Measurements from ENCODE around the gene ANKS1A.

Gene ANKS1A

DNA sequence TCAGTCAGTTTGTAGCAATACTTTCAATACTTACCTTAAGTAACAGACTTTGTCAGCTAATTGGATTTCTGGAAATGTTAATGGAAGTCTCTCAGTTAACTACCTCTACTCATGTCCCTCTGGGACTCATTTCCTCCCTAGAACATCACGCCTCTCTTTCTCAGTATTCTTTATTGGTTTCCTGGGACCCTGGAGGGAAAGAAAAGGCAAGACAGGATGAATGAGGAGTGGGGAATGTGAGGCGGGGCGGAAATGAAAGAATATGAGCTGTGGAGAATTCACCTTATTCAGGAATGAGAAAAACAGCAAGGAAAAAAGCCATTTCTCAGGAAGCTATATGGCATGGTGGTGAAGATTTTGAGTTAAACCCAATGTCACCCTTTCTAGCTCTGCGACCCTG, 62.7 kb downstream of the ANKS1A start:
- no peak overlapping the region for H3K4me3 ChIP-seq (ENCODE audit: low read depth, low read length)

GRCh38 chr6:34953061-34954025, 64.3 kb downstream of the ANKS1A start:
- no peak overlapping the region for H3K4me3 ChIP-seq (ENCODE audit: low read depth, low read length)

- no peak overlapping the region for H3K4me3 ChIP-seq (ENCODE audit: low read depth, low read length)
Observed at GRCh38 chr6:34955442-34955841, 66.4 kb downstream of the ANKS1A start.

- no peak overlapping the region for H3K4me3 ChIP-seq (ENCODE audit: low read depth, low read length)
Observed at GRCh38 chr6:34957231-34957783, 68.3 kb downstream of the ANKS1A start.

DNA sequence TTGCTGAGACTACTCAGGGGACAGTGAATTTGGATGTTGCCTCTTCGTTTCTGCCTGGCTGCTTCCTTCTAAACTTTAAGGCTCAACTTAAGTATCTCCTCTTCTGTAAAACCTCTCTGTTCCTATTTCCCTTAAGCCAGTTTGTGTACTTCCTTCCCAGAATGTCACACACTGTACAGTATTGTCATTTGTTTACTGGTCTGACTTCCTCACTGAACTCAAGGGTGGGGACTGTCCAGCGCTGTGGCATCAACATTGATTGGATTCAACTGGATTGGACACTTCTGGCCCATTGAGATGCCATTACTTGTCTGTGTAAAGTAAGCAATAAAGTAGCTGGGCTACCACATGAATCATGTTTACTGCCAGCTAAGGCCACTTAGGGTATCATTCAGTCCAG, 69.7 kb downstream of the ANKS1A start:
- H3K4me3 ChIP-seq (ENCODE audit: low read depth, low read length), result no peak overlapping the region

- no peak overlapping the region for H3K4me3 ChIP-seq (ENCODE audit: low read depth, low read length)
Observed at GRCh38 chr6:34959224-34959623, 70.2 kb downstream of the ANKS1A start.

- no peak overlapping the region for H3K4me3 ChIP-seq (ENCODE audit: low read depth, low read length)
Observed at GRCh38 chr6:34961082-34961481, 72.0 kb downstream of the ANKS1A start.

DNA sequence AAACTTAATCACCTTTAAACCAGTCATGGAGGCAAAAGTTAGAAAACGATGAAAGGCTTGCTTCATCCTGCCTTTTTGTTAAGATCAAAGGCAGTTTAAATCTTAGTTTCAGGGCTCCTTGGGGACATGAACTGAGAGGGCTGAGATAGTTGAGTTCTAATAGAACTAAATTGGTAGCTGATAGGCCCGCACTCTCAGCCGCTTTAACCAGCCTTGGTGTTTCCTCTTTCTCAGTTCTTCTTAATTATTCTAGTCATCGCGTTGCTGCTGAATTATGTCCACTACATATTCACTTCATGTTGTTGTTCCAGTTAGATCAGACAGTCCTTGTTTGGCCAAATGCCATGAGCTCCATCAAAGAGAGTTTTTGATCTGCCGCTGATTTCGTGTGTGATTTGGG, 72.5 kb downstream of the ANKS1A start:
- H3K4me3 ChIP-seq (ENCODE audit: low read depth, low read length), result no peak overlapping the region

DNA sequence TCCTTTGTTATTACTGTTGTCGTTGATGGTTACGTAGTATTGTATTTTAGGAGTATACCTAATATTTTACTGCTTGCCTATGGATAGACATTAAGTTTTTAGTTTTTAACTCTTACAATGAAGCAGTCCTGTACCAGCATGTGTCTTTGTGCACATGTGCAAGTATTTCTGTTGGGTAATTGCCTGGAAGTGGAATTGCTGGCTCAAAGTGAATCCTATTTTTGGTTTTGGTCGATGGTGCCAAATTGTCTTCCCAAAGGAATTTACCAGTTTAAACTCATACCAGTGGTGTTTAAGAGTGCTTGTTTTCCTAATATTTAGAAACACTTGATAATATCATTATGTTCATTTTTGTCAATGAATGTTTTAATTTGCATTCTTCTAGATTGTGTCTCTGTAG, 75.5 kb downstream of the ANKS1A start:
- H3K4me3 ChIP-seq (ENCODE audit: low read depth, low read length), result no peak overlapping the region

- H3K4me3 ChIP-seq (ENCODE audit: low read depth, low read length), result no peak overlapping the region
Observed at GRCh38 chr6:34967461-34967860, 78.4 kb downstream of the ANKS1A start.

GRCh38 chr6:34969662-34970265, 80.7 kb downstream of the ANKS1A start:
- no peak overlapping the region for H3K4me3 ChIP-seq (ENCODE audit: low read depth, low read length)

- H3K4me3 ChIP-seq (ENCODE audit: low read depth, low read length), result no peak overlapping the region
Observed at GRCh38 chr6:34970488-34970887, 81.4 kb downstream of the ANKS1A start.

DNA sequence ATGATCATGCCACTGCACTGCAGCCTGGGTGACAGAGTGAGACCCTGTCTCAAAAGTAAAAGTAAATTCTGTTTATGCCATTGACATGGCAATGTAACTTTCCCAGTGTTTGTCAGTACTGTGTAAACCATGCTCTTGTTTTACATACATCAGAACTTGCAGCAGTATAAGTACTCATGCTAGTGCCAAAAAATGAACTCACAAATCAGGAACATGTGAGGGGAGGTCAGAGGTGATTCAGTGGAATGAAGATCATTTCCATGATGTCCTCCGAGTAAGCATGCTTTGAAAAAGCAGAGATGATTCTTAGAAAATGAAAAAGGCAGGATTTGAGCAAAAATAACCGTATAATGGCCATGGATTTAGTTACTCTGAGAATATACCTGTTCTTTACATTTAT, 81.9 kb downstream of the ANKS1A start:
- no peak overlapping the region for H3K4me3 ChIP-seq (ENCODE audit: low read depth, low read length)

- H3K4me3 ChIP-seq (ENCODE audit: low read depth, low read length), result no peak overlapping the region
Observed at GRCh38 chr6:34973547-34974248, 84.6 kb downstream of the ANKS1A start.

- no peak overlapping the region for H3K4me3 ChIP-seq (ENCODE audit: low read depth, low read length)
Observed at GRCh38 chr6:34974249-34974642, 85.2 kb downstream of the ANKS1A start.

- H3K4me3 ChIP-seq (ENCODE audit: low read depth, low read length), result no peak overlapping the region
Observed at GRCh38 chr6:34976239-34976638, 87.2 kb downstream of the ANKS1A start.

DNA sequence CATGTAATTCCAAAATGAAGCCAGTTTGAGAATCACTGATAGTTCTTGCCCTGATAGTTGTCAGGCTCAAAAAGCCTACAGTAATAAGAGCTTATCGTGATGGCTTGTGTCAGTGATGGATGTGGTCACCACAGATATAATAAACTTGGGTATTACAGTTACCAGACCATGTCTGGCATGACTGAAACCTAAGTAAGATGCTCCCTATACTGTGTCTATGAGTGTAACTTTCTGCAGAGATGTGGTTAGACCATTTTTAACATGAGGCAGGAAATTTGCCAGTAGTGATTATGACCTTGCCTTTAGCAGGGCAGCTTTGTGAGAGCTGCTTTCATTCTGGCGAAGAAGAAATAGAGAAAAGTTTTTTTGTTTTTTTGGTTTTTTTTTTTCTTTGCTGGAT, 90.2 kb downstream of the ANKS1A start:
- no peak overlapping the region for H3K4me3 ChIP-seq (ENCODE audit: low read depth, low read length)

- H3K4me3 ChIP-seq (ENCODE audit: low read depth, low read length), result no peak overlapping the region
Observed at GRCh38 chr6:34979994-34980393, 90.9 kb downstream of the ANKS1A start.

DNA sequence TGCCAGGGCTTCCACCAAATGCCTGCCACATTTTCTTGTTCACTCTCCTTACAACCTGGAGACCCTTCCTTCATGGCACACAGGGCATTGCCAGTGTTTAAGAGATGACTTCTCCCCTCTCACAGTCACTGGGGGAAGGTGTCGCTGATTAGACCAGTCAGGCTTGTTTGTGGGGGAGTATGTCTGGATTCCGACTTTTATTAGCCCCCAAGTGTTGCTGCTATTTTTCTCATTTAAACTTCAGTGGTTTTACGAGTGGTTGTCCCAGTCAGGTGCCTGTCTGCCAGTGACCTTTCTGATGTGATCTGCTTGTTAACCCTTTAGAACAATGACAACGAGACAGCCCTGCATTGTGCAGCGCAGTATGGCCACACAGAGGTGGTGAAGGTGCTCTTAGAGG, 92.3 kb downstream of the ANKS1A start:
- H3K4me3 ChIP-seq (ENCODE audit: low read depth, low read length), result no peak overlapping the region

DNA sequence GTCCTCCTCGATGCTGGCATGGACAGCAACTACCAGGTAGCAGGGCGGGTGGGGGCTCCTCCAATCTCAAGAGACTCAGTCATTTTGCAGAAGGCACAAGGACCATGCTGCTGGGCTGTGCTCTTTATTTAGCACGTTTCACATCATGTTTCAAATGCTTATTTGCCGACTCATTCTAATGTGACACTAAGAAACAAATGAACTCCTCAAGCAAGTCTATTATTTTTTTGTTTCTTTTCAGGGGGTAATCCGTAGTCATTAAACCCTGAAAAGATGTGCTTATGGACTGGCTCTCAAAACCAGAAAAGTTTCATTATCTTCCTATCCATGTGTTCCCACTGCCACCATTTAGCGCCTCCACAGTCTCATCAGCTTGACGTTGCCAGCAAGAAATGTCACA, 92.9 kb downstream of the ANKS1A start:
- no peak overlapping the region for H3K4me3 ChIP-seq (ENCODE audit: low read depth, low read length)

DNA sequence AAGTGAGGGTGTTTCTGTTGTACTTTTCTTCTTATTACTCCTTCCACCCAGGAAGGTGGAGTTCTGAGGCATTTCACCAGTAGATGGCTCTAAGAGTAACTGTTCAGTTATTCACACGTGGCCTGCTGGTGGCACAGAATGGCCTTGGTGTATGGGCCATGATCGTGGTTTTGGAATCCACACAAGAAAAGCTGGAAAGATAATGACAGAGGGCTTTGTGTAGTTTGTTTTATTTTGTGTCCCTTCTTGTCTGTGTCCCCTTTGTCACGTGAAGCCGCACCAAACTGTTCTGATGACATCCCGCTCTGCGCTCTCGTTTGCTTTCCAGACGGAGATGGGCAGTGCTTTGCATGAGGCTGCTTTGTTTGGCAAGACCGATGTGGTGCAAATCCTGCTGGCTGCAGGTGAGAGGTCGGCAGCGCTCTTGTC, 93.4 kb downstream of the ANKS1A start:
- no peak overlapping the region for H3K4me3 ChIP-seq (ENCODE audit: low read depth, low read length)

All from iPS-11a (cell line).